K562 (cell line): Measurements from ENCODE around the gene RPF1. TPM values are rescaled to one million over a fixed set of nuclear protein-coding genes. Genes with fewer than 3 reads are reported as not detected.

Experiments
- ELF1 ChIP-seq: fragments of 200-800 bp; sonication (Bioruptor generic); IDR thresholded peaks from 2 replicates; pipeline ENCODE4 v1.6.1; 2016; ENCODE audit warnings: missing genetic modification characterization, missing compliant biosample characterization
- FOXP1 ChIP-seq: sonication (generic); formaldehyde crosslinking; IDR thresholded peaks from 2 replicates; pipeline ENCODE4 v1.8.0; 2022; ENCODE audit warnings: mild to moderate bottlenecking, missing genetic modification reagents
- RBM15 ChIP-seq: fragments of 200-400 bp; formaldehyde crosslinking; IDR thresholded peaks from 2 replicates; pipeline ENCODE4 v1.6.1; 2018; ENCODE audit warnings: mild to moderate bottlenecking, low read length, moderate library complexity; ENCODE audit not compliant: insufficient read depth
- RFX5 ChIP-seq: IDR thresholded peaks from 2 replicates; pipeline ENCODE4 v1.6.1; 2011; ENCODE audit warnings: low read depth, mild to moderate bottlenecking, improper control_type of control experiment, low read length
- SPI1 ChIP-seq: IDR thresholded peaks from 2 replicates; pipeline ENCODE4 v1.6.1; 2011; ENCODE audit warnings: low read depth, low read length, control low read depth, borderline replicate concordance
- TAL1 ChIP-seq: fragments of 450-650 bp; IDR thresholded peaks from 2 replicates; pipeline ENCODE4 v1.6.1; 2016; ENCODE audit warnings: mild to moderate bottlenecking
- U2AF1 ChIP-seq: fragments of 200-400 bp; formaldehyde crosslinking; optimal IDR thresholded peaks from 2 replicates; pipeline ENCODE3; 2017; ENCODE audit warnings: mild to moderate bottlenecking, low read depth, low read length, moderate library complexity
- ZNF239 ChIP-seq: fragments of 250-450 bp; sonication (Bioruptor Pico); IDR thresholded peaks from 2 replicates; pipeline ENCODE4 v1.4.0; 2020; ENCODE audit warnings: mild to moderate bottlenecking
- polyA plus RNA-seq, 8 experiments: library from polyadenylated mRNA; depleted of rRNA in 4 of 8; stranded (reverse) in 5 of 8; unstranded in 3 of 8; fragments of >200 nt; fragmentation: Nextera tagmentation in 2 of 8; fragmentation: Illumina TruSeq in 1 of 8; extraction: Ambion mirVana in 2 of 8; extraction: Trizol in 1 of 8; gene quantifications; 2 replicates each; pipeline versions ENCODE4 v1.2.1 to v1.2.3, GENCODE V29; 2011 to 2014; ENCODE audit warnings: inconsistent platforms in 1 of 8, missing spikeins in 1 of 8
- total RNA-seq, 7 experiments: library from RNA; depleted of rRNA in 6 of 7; stranded (reverse); fragments of >200 nt in 6 of 7; fragmentation: Illumina TruSeq in 2 of 7; extraction: Trizol in 2 of 7; gene quantifications; 2 replicates each; pipeline versions ENCODE4 v1.2.1 to v1.2.3, GENCODE V29; 2011 to 2021; ENCODE audit warnings: low replicate concordance in 1 of 7
- TF ChIP-seq, protein P1 (sequence below): sonication (generic); formaldehyde crosslinking; IDR thresholded peaks from 2 replicates; pipeline ENCODE4 v1.8.1; 2023; ENCODE audit warnings: missing genetic modification reagents, mild to moderate bottlenecking, borderline replicate concordance
- TF ChIP-seq, protein P2 (sequence below), 2 experiments: fragments of 450-650 bp; formaldehyde crosslinking in 1 of 2; IDR thresholded peaks; 2 replicates each; pipeline versions ENCODE4 v1.4.0 to v1.6.1; 2014 to 2020; ENCODE audit warnings: mild to moderate bottlenecking in 2 of 2, borderline replicate concordance in 1 of 2, low read depth in 1 of 2
- TF ChIP-seq, protein P3 (sequence below), 3 experiments: IDR thresholded peaks in 2 of 3; conservative IDR thresholded peaks in 1 of 3; 2 replicates each; pipeline ENCODE4 v1.5.1; 2011 to 2012; ENCODE audit warnings: low read length in 3 of 3, mild to moderate bottlenecking in 3 of 3, control low read depth in 2 of 3, improper control_type of control experiment in 1 of 3, inconsistent platforms in 1 of 3, low read depth in 1 of 3, mixed read lengths in 1 of 3, moderate library complexity in 1 of 3; ENCODE audit not compliant: insufficient read depth in 2 of 3

Gene RPF1
- total and polyA plus RNA-seq, 9 of the 15 experiments (the other 6 are each of a cell fraction or from before 2014, with no cell fraction given), result 52.4 to 156 (median 90.2) TPM

DNA sequence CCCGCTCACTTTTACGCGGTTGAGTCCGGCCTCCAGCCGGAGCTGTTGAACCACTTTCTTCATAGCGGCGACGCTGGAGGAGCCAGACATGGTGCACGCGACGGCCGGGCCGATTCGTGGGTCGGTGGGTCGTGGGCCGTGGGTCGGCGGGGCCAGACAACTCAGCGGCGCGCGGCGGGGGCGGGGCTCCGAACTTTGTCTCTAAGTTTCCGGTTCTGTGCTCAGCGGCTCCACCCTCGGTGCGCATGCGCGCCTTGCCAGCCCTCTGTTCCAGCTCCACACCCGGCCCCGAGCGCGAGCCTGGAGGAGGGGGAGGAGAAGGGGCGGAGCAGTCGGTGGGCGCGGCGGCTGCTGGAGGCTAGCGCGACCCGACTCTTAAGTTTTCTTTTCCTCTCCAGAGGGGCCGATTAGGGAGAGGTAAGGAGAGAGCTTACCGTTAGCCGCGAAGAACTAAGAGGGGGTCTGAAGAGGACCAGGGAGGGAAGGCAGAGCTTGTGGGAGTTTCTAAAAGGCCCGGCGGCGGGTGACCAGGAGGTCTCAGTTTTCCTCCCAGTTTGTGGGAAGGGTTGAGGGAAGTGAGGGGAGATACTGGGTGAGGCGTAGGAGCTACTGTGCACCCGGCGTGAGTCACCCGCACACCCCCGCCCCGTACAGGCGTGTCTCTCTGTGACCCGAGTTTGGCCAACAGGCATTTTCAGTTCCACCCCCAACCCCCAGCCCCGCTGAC, 27.1 kb downstream of the RPF1 start, which contains the start of the genes GNG5 and SPATA1 (continued):
- TF ChIP-seq, protein P1, sequence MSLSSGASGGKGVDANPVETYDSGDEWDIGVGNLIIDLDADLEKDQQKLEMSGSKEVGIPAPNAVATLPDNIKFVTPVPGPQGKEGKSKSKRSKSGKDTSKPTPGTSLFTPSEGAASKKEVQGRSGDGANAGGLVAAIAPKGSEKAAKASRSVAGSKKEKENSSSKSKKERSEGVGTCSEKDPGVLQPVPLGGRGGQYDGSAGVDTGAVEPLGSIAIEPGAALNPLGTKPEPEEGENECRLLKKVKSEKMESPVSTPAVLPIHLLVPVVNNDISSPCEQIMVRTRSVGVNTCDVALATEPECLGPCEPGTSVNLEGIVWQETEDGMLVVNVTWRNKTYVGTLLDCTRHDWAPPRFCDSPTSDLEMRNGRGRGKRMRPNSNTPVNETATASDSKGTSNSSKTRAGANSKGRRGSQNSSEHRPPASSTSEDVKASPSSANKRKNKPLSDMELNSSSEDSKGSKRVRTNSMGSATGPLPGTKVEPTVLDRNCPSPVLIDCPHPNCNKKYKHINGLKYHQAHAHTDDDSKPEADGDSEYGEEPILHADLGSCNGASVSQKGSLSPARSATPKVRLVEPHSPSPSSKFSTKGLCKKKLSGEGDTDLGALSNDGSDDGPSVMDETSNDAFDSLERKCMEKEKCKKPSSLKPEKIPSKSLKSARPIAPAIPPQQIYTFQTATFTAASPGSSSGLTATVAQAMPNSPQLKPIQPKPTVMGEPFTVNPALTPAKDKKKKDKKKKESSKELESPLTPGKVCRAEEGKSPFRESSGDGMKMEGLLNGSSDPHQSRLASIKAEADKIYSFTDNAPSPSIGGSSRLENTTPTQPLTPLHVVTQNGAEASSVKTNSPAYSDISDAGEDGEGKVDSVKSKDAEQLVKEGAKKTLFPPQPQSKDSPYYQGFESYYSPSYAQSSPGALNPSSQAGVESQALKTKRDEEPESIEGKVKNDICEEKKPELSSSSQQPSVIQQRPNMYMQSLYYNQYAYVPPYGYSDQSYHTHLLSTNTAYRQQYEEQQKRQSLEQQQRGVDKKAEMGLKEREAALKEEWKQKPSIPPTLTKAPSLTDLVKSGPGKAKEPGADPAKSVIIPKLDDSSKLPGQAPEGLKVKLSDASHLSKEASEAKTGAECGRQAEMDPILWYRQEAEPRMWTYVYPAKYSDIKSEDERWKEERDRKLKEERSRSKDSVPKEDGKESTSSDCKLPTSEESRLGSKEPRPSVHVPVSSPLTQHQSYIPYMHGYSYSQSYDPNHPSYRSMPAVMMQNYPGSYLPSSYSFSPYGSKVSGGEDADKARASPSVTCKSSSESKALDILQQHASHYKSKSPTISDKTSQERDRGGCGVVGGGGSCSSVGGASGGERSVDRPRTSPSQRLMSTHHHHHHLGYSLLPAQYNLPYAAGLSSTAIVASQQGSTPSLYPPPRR (CRISPR knock-in tag), result 0 out of 2 replicates have a peak, but pooled peaks have one; percentile 15
- TF ChIP-seq SPI1, result peak; percentile 52; the same call in 1 of the 2 replicates
- TF ChIP-seq ELF1 (tag), result peak; percentile 47; the same call in 1 of the 2 replicates
- TF ChIP-seq, protein P2, sequence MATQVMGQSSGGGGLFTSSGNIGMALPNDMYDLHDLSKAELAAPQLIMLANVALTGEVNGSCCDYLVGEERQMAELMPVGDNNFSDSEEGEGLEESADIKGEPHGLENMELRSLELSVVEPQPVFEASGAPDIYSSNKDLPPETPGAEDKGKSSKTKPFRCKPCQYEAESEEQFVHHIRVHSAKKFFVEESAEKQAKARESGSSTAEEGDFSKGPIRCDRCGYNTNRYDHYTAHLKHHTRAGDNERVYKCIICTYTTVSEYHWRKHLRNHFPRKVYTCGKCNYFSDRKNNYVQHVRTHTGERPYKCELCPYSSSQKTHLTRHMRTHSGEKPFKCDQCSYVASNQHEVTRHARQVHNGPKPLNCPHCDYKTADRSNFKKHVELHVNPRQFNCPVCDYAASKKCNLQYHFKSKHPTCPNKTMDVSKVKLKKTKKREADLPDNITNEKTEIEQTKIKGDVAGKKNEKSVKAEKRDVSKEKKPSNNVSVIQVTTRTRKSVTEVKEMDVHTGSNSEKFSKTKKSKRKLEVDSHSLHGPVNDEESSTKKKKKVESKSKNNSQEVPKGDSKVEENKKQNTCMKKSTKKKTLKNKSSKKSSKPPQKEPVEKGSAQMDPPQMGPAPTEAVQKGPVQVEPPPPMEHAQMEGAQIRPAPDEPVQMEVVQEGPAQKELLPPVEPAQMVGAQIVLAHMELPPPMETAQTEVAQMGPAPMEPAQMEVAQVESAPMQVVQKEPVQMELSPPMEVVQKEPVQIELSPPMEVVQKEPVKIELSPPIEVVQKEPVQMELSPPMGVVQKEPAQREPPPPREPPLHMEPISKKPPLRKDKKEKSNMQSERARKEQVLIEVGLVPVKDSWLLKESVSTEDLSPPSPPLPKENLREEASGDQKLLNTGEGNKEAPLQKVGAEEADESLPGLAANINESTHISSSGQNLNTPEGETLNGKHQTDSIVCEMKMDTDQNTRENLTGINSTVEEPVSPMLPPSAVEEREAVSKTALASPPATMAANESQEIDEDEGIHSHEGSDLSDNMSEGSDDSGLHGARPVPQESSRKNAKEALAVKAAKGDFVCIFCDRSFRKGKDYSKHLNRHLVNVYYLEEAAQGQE (IDR thresholded peaks at IDR 0.05; ENCODE audit: borderline replicate concordance), result peak; percentile 70; the same call in 1 of the 2 replicates
- TF ChIP-seq, protein P2 (CRISPR knock-in tag; IDR thresholded peaks at IDR 0.05; ENCODE audit: low read depth), result 0 out of 2 replicates have a peak, but pooled peaks have one; percentile 62
- TF ChIP-seq U2AF1, result peak; percentile 40
- TF ChIP-seq, protein P3, sequence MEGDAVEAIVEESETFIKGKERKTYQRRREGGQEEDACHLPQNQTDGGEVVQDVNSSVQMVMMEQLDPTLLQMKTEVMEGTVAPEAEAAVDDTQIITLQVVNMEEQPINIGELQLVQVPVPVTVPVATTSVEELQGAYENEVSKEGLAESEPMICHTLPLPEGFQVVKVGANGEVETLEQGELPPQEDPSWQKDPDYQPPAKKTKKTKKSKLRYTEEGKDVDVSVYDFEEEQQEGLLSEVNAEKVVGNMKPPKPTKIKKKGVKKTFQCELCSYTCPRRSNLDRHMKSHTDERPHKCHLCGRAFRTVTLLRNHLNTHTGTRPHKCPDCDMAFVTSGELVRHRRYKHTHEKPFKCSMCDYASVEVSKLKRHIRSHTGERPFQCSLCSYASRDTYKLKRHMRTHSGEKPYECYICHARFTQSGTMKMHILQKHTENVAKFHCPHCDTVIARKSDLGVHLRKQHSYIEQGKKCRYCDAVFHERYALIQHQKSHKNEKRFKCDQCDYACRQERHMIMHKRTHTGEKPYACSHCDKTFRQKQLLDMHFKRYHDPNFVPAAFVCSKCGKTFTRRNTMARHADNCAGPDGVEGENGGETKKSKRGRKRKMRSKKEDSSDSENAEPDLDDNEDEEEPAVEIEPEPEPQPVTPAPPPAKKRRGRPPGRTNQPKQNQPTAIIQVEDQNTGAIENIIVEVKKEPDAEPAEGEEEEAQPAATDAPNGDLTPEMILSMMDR (IDR thresholded peaks at IDR 0.05 in 2 of 3, conservative IDR thresholded peaks at IDR 0.05 in 1 of 3; ENCODE audit: insufficient read depth in 2 of 3, low read depth in 1 of 3, low read length in 3 of 3), result no peak
- TF ChIP-seq RBM15, result no peak
- TF ChIP-seq ZNF239, result no peak
- TF ChIP-seq TAL1, result no peak
- no peak for TF ChIP-seq RFX5
- TF ChIP-seq FOXP1 (CRISPR knock-in tag), result peak; percentile 79; the same call in 1 of the 2 replicates
